Activated naive CD8-positive, alpha-beta T cell treated with anti-CD3 and anti-CD28 coated beads for 36 hours (primary cell): ENCODE results near the gene SLC7A10. TPM values are rescaled to one million over a fixed set of nuclear protein-coding genes. Genes with fewer than 3 reads are reported as not detected.

Experiments
- DNase-seq: peaks from one replicate; pipeline ENCODE4 v3.0.0; 2021
- H3K27ac Mint-ChIP-seq: one replicate; pipeline ENCODE4 v1.8.0; 2022; ENCODE audit warnings: mild to moderate bottlenecking, moderate library complexity, mixed read lengths
- H3K27me3 Mint-ChIP-seq: one replicate; pipeline ENCODE4 v1.8.0; 2022; ENCODE audit warnings: mild to moderate bottlenecking, mixed read lengths
- H3K36me3 Mint-ChIP-seq: one replicate; pipeline ENCODE4 v1.8.0; 2021; ENCODE audit warnings: mild to moderate bottlenecking, mixed read lengths
- H3K4me1 Mint-ChIP-seq: one replicate; pipeline ENCODE4 v1.8.0; 2021; ENCODE audit warnings: mixed read lengths
- H3K4me3 Mint-ChIP-seq: one replicate; pipeline ENCODE4 v1.8.0; 2022; ENCODE audit warnings: mild to moderate bottlenecking, moderate library complexity, mixed read lengths
- H3K9me3 Mint-ChIP-seq: one replicate; pipeline ENCODE4 v1.8.0; 2022; ENCODE audit warnings: mixed read lengths
- total RNA-seq, 2 experiments: library from RNA; stranded (reverse); gene quantifications; one replicate each; pipeline ENCODE4 v1.2.3, GENCODE V29; 2021

Gene SLC7A10
- total RNA-seq, 2 experiments from 2014 or later: not detected

DNA sequence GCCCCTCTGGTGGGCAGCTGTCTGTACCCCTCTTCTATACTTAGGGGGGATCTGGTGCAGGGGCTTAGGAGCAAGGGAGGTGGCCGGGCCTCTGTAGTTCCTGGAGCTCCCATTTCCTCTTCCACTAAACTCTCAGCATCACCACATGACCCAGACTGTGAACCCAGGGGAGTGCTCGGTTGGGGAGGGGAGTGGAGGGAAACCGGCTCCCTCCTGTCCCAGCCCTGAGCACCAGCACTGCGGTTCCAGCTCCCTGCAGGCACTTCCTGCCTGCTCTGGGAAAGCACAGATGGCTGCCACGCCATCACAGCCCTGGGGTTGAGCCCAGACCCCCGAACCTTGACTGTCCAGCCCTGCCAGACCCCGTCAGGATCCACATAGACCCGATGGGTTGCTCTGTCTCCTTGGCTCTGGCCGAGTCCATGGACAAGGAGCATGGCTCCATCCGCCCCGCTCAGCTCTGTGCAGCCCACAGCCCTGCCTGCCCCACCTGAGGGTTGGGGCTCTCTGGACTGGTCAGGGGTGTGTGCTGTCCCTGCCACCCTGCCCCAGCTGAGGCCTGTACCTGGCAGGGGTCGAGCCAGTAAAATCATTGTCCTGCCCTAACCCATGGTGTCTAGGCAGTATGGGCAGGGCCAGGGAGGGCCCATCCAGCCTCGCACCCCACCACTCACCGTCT, 36.0 kb upstream of the SLC7A10 start:
- Mint-ChIP-seq H3K36me3 (no peaks in the 10 kb centered on the region), H3K27ac (no peak overlapping the region), H3K4me1 (peaks cover 8% of the 10 kb centered on the region), H3K4me3 (no peak overlapping the region), H3K9me3 (no peaks in the 10 kb centered on the region), H3K27me3 (peaks cover 10% of the 10 kb centered on the region)
- no peak for DNase-seq

DNA sequence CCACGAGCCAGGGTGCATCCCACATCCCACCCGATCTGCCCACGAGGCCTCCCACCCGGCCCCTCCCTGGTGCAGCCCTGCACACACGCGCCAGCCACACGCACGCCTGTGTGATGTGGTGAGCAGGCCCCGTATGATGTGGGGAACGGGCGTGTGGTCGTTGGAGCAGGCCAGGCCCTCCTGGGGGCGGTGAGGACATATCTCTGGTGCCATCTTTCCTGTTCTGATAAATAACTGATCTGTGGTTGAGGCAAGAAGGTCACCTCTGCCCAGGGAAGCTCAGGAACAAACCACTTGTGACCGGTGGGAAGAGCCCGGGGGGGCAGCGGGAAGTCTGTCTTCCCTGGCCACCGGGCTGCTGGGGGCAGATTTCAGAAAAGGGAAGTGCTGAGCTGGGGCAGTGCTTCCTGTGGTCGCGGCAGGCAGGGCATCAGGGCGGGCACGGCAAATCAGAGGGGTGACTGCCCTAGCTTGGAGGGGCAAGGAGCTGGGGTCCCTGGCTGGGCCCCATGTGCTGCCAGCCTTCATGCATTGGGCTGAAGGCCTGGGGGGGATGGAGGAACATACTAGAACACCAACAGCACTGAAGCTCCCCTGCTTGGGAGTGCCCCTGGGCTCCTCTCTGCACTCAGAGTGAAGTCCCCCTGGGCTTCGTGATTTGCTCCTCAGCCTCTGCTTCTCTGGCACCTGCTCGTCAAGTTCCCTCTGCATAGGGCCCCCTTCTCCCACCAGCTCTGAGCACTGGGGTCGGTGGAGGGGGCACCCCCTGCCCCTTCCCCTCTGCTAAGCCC, 35.2 kb upstream of the SLC7A10 start:
- H3K36me3 Mint-ChIP-seq: no peaks in the 10 kb centered on the region
- no peaks in the 10 kb centered on the region for H3K9me3 Mint-ChIP-seq
- DNase-seq: no peak
- no peak overlapping the region for H3K27ac Mint-ChIP-seq
- H3K27me3 Mint-ChIP-seq: peaks cover 10% of the 10 kb centered on the region
- peaks cover 8% of the 10 kb centered on the region for H3K4me1 Mint-ChIP-seq
- H3K4me3 Mint-ChIP-seq: no peak overlapping the region

DNA sequence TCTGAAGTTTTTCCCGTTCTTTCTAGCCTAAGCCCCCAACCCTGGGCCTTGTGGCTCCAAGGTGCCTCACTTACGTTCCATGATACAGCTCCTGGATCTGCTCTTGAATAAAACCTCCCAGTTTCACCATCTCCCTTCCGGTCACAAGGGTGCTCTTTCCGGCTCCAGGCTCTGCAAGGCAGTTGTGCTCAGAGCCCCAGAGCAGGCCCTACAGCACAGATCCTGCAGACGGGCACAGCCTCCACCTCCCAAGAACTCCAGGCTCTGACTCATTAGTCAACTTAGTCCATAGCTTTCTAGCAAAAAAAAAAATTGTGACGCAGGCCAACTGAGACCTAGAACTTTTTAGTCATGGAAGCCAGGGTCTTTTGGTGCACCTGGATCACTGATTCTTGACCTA, 33.9 kb upstream of the SLC7A10 start:
- Mint-ChIP-seq H3K9me3 (no peaks in the 10 kb centered on the region), H3K4me3 (no peak overlapping the region), H3K4me1 (peaks cover 8% of the 10 kb centered on the region), H3K36me3 (no peaks in the 10 kb centered on the region), H3K27ac (no peak overlapping the region), H3K27me3 (peaks cover 10% of the 10 kb centered on the region)
- no peak for DNase-seq

DNA sequence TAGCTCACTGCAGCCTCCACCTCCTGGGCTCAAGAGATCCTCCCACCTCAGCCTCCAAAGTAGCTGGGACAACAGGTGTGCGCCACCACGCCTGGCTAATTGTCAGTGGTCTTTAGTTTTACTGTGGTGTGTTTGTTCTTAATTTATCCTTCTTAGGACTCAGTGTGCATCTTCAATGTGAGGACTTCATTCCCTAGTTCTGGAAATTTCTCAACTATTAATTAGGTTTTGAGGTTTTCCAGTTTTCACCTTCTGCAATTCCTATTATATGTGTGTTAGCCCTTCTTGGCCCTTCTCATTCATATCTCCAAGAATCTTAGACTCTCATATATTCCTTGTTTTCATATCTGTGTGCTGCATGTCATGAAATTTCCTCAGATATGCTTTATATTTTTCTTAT, 32.2 kb upstream of the SLC7A10 start:
- DNase-seq: no peak
- Mint-ChIP-seq H3K4me3 (no peak overlapping the region), H3K4me1 (peaks cover 8% of the 10 kb centered on the region), H3K9me3 (no peaks in the 10 kb centered on the region), H3K27me3 (peaks cover 10% of the 10 kb centered on the region), H3K27ac (no peak overlapping the region), H3K36me3 (no peaks in the 10 kb centered on the region)

DNA sequence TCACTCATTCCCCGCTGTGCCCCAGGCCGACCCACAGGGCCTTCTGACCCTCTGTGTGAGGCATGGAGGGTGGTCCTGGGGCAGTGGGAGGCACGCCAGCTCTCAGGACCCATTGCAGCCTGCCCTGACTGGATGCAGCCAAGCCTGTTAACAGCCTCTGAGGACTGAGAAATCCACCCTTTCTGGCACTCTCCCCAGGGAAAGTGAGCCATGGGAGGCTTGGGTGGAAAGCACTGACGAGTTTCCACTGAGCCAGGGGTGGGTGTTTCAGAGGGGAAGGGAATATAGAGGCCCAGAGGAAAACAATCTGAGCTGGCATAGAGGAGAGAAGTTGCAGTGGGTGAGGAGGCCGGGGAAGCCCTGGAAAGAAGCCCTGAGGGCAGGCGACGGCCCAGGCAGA, 30.6 kb upstream of the SLC7A10 start:
- H3K4me3 Mint-ChIP-seq: no peak overlapping the region
- no peaks in the 10 kb centered on the region for H3K36me3 Mint-ChIP-seq
- H3K9me3 Mint-ChIP-seq: no peaks in the 10 kb centered on the region
- peaks cover 8% of the 10 kb centered on the region for H3K4me1 Mint-ChIP-seq
- H3K27ac Mint-ChIP-seq: no peak overlapping the region
- H3K27me3 Mint-ChIP-seq: peaks cover 5% of the 10 kb centered on the region
- DNase-seq: no peak

DNA sequence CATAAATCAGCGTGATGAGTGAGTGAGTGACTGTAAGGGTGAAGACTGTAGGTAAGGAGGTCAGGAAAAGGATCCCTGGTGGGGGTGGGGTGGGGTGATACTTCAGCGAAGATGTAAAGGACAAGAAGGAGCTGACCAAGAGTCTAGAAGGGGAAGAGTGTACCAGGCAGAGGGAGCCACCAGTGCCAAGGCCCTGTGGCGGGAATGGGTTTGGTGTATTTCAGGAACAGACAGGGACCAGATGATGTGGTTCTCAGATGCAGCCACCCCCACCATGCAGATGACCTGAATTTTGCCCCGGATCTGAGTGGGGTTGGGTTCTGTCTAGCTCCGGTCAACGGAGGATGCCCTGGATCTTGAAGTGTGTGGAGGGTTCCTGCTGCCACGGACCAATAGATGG, 30.1 kb upstream of the SLC7A10 start:
- Mint-ChIP-seq H3K4me1 (peaks cover 3% of the 10 kb centered on the region), H3K27ac (no peak overlapping the region), H3K27me3 (peaks cover 2% of the 10 kb centered on the region), H3K9me3 (no peaks in the 10 kb centered on the region), H3K36me3 (no peaks in the 10 kb centered on the region), H3K4me3 (no peak overlapping the region)
- DNase-seq: no peak

DNA sequence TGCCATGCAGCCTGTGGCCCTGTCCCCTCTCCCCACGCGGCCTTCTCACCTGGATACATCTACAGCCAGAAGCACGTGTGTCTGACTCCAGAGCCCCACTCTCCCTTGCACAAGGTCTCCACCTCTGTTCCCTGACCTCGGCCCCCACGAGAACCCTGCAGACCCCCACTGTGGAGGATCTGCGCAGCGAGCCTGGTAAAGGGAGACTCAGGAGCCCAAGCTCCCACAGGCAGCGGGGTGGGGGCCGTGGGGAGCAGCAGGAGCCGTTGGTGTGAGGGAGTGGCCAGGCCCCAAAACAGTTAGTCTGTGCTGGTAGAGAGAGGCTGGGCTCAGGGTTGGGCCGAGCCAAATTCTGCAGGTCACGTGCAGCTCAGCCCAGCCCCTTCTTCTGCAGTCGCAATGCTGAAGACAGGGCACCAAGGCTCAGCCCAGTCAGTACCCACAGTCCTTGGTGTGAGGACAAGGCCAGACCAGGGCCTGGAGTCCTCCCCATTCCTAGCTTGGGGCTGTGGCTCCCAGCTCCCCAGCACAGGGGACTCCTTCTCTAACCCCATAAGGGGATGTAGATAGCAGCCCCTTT, 28.7 kb upstream of the SLC7A10 start:
- H3K27me3 Mint-ChIP-seq: no peaks in the 10 kb centered on the region
- no peaks in the 10 kb centered on the region for H3K36me3 Mint-ChIP-seq
- DNase-seq: no peak
- H3K4me1 Mint-ChIP-seq: no peaks in the 10 kb centered on the region
- H3K9me3 Mint-ChIP-seq: no peaks in the 10 kb centered on the region
- no peak overlapping the region for H3K4me3 Mint-ChIP-seq
- no peak overlapping the region for H3K27ac Mint-ChIP-seq

- Mint-ChIP-seq H3K27me3 (no peaks in the 10 kb centered on the region), H3K27ac (no peak overlapping the region), H3K4me1 (no peaks in the 10 kb centered on the region), H3K36me3 (no peaks in the 10 kb centered on the region), H3K4me3 (no peak overlapping the region), H3K9me3 (no peaks in the 10 kb centered on the region)
- DNase-seq: no peak
Observed at GRCh38 chr19:33252971-33253370, 27.3 kb upstream of the SLC7A10 start.

DNA sequence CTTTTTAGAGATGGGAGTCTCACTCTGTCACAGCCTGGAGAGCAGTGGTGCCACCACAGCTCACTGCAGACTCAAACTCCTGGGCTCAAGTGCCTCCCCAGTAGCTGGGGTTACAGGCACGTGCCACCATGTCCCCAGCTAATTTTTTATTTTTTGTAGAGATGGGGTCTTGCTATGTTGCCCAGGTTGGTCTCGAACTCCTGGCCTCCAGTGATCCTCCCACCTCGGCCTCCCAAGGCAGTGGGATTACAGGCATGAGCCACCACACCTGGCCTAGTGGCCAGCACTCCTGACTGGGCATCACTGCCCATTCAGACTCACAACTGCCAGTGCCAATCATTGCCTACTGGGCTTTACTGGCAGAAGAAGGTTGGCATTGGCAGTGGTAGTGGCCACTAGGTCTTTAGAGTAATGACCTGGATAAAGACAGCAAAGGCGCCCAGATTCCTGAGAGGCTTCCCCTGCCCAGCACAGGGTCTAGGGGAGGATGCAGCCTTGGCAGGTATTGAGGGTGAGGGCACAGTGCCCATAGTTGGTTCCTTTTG, 26.8 kb upstream of the SLC7A10 start:
- H3K9me3 Mint-ChIP-seq: no peaks in the 10 kb centered on the region

DNA sequence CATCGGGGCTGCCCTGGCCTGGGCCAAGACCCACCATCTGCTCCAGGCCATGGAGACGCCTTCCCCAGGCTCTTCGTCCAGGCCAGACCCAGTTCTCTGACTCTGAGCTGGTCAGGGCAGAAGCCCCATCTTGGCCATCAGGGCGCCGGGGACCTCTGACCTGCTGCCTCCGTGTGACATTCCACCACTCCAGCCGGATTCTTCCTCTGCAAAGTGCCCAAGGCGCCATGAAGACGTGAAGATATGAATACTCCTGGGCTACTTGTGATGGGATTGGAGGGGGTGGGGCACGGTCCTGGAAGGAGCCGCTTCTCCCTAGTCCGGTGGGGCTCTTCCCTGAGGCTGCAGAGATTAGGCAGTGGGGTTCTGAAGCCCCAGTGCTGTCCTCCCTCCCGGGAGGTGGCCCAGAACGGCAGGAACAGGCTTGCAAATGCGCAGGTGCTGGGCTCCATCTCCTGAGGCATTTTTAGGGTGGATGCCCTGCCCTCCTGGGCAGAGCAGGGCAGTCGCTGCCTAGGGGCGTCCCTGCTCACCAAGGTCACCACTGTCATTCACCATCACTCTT, 26.0 kb upstream of the SLC7A10 start:
- no peaks in the 10 kb centered on the region for H3K4me1 Mint-ChIP-seq
- H3K27ac Mint-ChIP-seq: no peak overlapping the region
- DNase-seq: no peak
- no peak overlapping the region for H3K4me3 Mint-ChIP-seq
- H3K27me3 Mint-ChIP-seq: no peaks in the 10 kb centered on the region
- H3K9me3 Mint-ChIP-seq: no peaks in the 10 kb centered on the region
- no peaks in the 10 kb centered on the region for H3K36me3 Mint-ChIP-seq

More for the DNA sequence above, 26.8 kb upstream of the SLC7A10 start:
- no peak for DNase-seq
- H3K4me1 Mint-ChIP-seq: no peaks in the 10 kb centered on the region
- no peak overlapping the region for H3K27ac Mint-ChIP-seq
- no peaks in the 10 kb centered on the region for H3K36me3 Mint-ChIP-seq
- no peaks in the 10 kb centered on the region for H3K27me3 Mint-ChIP-seq
- H3K4me3 Mint-ChIP-seq: no peak overlapping the region

- no peaks in the 10 kb centered on the region for H3K4me1 Mint-ChIP-seq
- no peaks in the 10 kb centered on the region for H3K36me3 Mint-ChIP-seq
- no peak overlapping the region for H3K27ac Mint-ChIP-seq
- H3K9me3 Mint-ChIP-seq: no peaks in the 10 kb centered on the region
- no peak for DNase-seq
- H3K27me3 Mint-ChIP-seq: no peaks in the 10 kb centered on the region
- H3K4me3 Mint-ChIP-seq: no peak overlapping the region
Observed at GRCh38 chr19:33251076-33251475, 25.4 kb upstream of the SLC7A10 start.

DNA sequence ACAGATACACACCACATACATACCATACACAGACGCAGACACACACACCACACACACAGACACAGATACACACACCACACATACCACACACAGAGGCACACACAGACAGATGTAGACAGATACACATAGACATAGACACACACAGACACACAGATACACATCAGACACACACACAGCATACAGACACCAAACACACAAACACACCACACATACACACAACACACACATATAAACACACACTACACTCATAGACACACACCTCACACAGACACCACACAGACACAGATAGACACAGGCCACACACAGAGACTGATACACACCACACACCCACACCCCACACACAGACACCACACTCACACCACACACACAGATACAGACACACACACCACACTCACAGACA, 24.9 kb upstream of the SLC7A10 start:
- H3K27ac Mint-ChIP-seq: no peak overlapping the region
- no peaks in the 10 kb centered on the region for H3K36me3 Mint-ChIP-seq
- DNase-seq: no peak
- no peak overlapping the region for H3K4me3 Mint-ChIP-seq
- no peaks in the 10 kb centered on the region for H3K4me1 Mint-ChIP-seq
- H3K9me3 Mint-ChIP-seq: no peaks in the 10 kb centered on the region
- no peaks in the 10 kb centered on the region for H3K27me3 Mint-ChIP-seq

DNA sequence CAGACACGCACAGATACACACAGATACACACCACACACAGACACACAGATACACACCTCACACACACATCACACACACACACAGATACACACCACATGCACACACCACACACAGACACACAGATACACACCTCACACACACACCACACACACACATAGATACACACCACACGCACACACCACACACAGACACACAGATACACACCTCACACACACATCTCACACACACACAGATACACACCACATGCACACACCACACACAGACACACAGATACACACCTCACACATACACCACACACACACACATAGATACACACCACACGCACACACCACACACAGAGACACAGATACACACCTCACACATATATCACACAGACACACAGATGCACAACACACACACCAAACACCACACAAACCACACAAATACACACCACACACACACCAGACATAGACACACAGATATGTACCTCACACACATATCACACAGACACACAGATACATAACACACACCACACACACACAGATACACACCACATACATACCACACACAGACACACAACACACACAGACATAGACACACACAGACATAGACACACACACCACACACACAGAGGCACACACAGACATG, 24.2 kb upstream of the SLC7A10 start:
- Mint-ChIP-seq H3K9me3 (no peaks in the 10 kb centered on the region), H3K4me1 (no peaks in the 10 kb centered on the region), H3K36me3 (no peaks in the 10 kb centered on the region), H3K4me3 (no peak overlapping the region), H3K27ac (no peak overlapping the region), H3K27me3 (no peaks in the 10 kb centered on the region)
- no peak for DNase-seq

DNA sequence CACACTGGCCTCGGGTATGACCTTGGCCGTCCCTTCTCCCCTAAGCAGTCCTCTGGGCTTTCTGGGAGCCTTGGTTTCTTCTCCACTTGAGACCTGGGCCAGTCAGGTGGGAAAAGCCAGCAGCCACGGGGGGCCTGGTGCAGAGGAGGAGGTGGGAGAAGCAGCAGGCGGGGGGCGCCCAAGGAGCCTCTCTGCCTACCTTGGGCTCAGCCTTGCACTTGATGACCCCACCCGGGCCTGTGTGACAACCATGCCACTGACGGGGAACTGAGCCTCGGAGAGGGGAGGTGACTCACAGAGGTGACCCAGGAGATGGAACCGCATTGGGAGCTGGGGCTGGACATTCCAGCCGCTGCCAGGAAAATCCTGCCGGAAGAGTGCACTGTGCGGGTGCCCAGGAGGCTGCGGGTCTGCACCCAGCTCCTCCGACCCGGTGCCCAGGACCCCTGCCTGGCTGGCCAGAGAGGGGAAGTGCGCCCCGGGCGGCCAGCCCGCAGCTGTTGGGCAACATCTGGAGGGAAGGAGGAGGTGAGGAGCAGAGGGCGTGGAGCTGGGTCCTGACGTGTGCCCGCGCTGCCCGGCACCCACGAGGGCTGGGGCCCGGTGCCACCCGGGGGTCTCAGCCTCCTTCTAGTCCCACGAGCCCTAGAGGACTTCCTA, 23.4 kb upstream of the SLC7A10 start:
- H3K4me1 Mint-ChIP-seq: no peaks in the 10 kb centered on the region
- no peak overlapping the region for H3K4me3 Mint-ChIP-seq
- no peaks in the 10 kb centered on the region for H3K36me3 Mint-ChIP-seq
- no peaks in the 10 kb centered on the region for H3K9me3 Mint-ChIP-seq
- H3K27ac Mint-ChIP-seq: no peak overlapping the region
- no peak for DNase-seq
- peaks cover 3% of the 10 kb centered on the region for H3K27me3 Mint-ChIP-seq
